Measurements from ENCODE around the gene CDCA7.

DNA sequence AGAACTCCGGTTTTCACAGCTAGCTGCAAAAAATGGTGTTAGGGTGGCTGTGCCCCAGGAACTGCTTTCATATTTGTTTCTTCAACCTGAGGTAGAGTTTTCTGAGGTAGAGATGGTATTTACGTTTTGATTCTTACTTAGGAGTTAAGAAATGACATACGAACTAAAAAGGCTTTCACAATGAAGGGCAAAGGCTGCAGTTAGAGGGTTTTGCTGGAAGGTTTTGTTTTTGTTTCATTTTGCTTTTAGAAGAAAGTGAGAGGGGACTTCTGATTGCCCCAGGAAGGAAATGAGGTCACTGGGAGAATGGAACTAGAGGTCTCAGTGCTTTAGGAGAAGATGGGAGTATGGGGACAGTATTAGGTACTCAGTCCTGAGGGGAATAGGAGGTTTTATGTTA, 15.5 kb downstream of the CDCA7 start:
- TF ChIP-seq SUZ12 (IDR thresholded peaks at IDR 0.05; ENCODE audit: extremely low read depth, insufficient read depth, insufficient read length) (no peak), YY1 (IDR thresholded peaks at IDR 0.05; ENCODE audit: insufficient read depth, insufficient read length) (no peak)

Measured in NT2/D1 (cell line).